GM12878 (cell line): Measurements from ENCODE around the gene TCF7L2. TPM values are rescaled to one million over a fixed set of nuclear protein-coding genes. Genes with fewer than 3 reads are reported as not detected.

Source experiments
- ATAC-seq: fragments of 200-7000 bp; cut with Tn5 transposase; 3 replicates; pipeline ENCODE4 v1.9.1; 2020; ENCODE audit warnings: mild to moderate bottlenecking, moderate library complexity
- BruUV-seq: library from RNA; stranded (reverse); fragments of 400-500 nt; replicated peaks from 2 replicates; lab custom pipeline; 2021; lab: Mats Ljungman, UMichigan
- CTCF ChIA-PET: fragments of 300-600 bp; sonication (Branson Sonifier 250); formaldehyde crosslinking; extraction: SDS; loops from one replicate; lab custom pipeline; 2021; ENCODE audit warnings: inconsistent platforms; lab: Yijun Ruan, JAX
- POLR2A ChIA-PET: fragments of 350-600 bp; formaldehyde crosslinking; extraction: SDS; loops from one replicate; lab custom pipeline; 2021; ENCODE audit warnings: inconsistent platforms; lab: Charles Lee
- RAD21 ChIA-PET: fragments of 300-600 bp; sonication (Branson Sonifier 250); formaldehyde crosslinking; loops from one replicate; lab custom pipeline; 2023; ENCODE audit warnings: antibody characterized with exemption; ENCODE audit not compliant: unreplicated experiment; lab: Charles Lee
- SMC1A ChIA-PET: fragments of 300-600 bp; sonication (Branson Sonifier 250); formaldehyde crosslinking; loops from one replicate; lab custom pipeline; 2023; ENCODE audit not compliant: unreplicated experiment, uncharacterized antibody; lab: Charles Lee
- DNase-seq: peaks from one replicate; pipeline ENCODE4 v3.0.0-alpha.2; 2011; ENCODE audit warnings: low read depth, low spot score
- FAIRE-seq: peaks from 3 replicates; lab custom pipeline; 2011; peaks lifted over from hg19 to GRCh38; lab: Jason Lieb, UNC
- H2AFZ ChIP-seq: 2 replicates; pipeline ENCODE4 v1.6.0; 2011; ENCODE audit warnings: low read depth, low read length, control low read depth; ENCODE audit not compliant: control insufficient read depth
- H3K27ac ChIP-seq: 2 replicates; pipeline ENCODE4 v1.5.1; 2011; ENCODE audit warnings: control low read depth; ENCODE audit not compliant: control insufficient read depth, insufficient read depth
- H3K27me3 ChIP-seq, 2 experiments: replicated peaks in 1 of 2; 2 replicates each; pipeline versions ENCODE4 v1.6.0 to v1.6.1; 2011; ENCODE audit warnings: low read length in 1 of 2; ENCODE audit not compliant: control insufficient read depth in 2 of 2, insufficient read depth in 2 of 2
- H3K36me3 ChIP-seq, 2 experiments: 2 replicates each; pipeline ENCODE4 v1.5.1; 2011; ENCODE audit warnings: low read length in 1 of 2; ENCODE audit not compliant: control insufficient read depth in 2 of 2, insufficient read depth in 2 of 2
- H3K4me1 ChIP-seq: 2 replicates; pipeline ENCODE4 v1.6.1; 2011; ENCODE audit warnings: mild to moderate bottlenecking, low read length, moderate library complexity, mixed read lengths; ENCODE audit not compliant: control insufficient read depth, insufficient read depth
- H3K4me2 ChIP-seq: 2 replicates; pipeline ENCODE4 v1.6.0; 2011; ENCODE audit warnings: control low read depth; ENCODE audit not compliant: control insufficient read depth, insufficient read depth
- H3K4me3 ChIP-seq: fragments of 200-600 bp; sonication (generic); 2 replicates; pipeline ENCODE4 v1.5.1; 2016
- H3K79me2 ChIP-seq: 2 replicates; pipeline ENCODE4 v1.6.0; 2011; ENCODE audit warnings: low read length; ENCODE audit not compliant: control insufficient read depth, insufficient read depth
- H3K9ac ChIP-seq: 2 replicates; pipeline ENCODE4 v1.8.0; 2011; ENCODE audit warnings: low read length, control low read depth, mixed read lengths; ENCODE audit not compliant: control insufficient read depth, insufficient read depth
- H3K9me3 ChIP-seq: replicated peaks from 3 replicates; pipeline ENCODE4 v1.5.1; 2011; ENCODE audit warnings: mild to moderate bottlenecking, low read length; ENCODE audit not compliant: control insufficient read depth, insufficient read depth
- H4K20me1 ChIP-seq: 2 replicates; pipeline ENCODE4 v1.6.0; 2011; ENCODE audit not compliant: control insufficient read depth, insufficient read depth
- BMI1 ChIP-seq: fragments of 450-650 bp; IDR thresholded peaks from 2 replicates; pipeline ENCODE4 v1.6.1; 2016; ENCODE audit warnings: mild to moderate bottlenecking, moderate library complexity, borderline replicate concordance
- EGR1 ChIP-seq, 2 experiments: IDR thresholded peaks; 1 replicate in 1 of 2; 2 replicates in 1 of 2; pipeline ENCODE4 v1.6.1; 2011 to 2012; ENCODE audit warnings: low read depth in 2 of 2, low read length in 2 of 2, borderline replicate concordance in 1 of 2, mild to moderate bottlenecking in 1 of 2, moderate library complexity in 1 of 2
- GABPA ChIP-seq: IDR thresholded peaks from 2 replicates; pipeline ENCODE4 v1.6.1; 2014; ENCODE audit warnings: antibody characterized with exemption, low read depth, mild to moderate bottlenecking, inconsistent platforms
- JUND ChIP-seq: IDR thresholded peaks from 2 replicates; pipeline ENCODE4 v1.6.1; 2012; ENCODE audit warnings: low read depth, mild to moderate bottlenecking, low read length, improper control_type of control experiment, moderate library complexity
- SIX5 ChIP-seq: IDR thresholded peaks from 2 replicates; pipeline ENCODE4 v1.6.1; 2011; ENCODE audit warnings: mild to moderate bottlenecking, low read depth, low read length, moderate library complexity; ENCODE audit not compliant: severe bottlenecking
- STAT3 ChIP-seq: IDR thresholded peaks from 2 replicates; pipeline ENCODE4 v1.6.1; 2011; ENCODE audit warnings: low read depth, low read length, improper control_type of control experiment
- WGBS: methylation state at CpG from one replicate; pipeline ENCODE4 v1.1.6; 2016; ENCODE audit warnings: low lambda C conversion rate; ENCODE audit not compliant: insufficient replicate concordance, insufficient coverage; ENCODE audit errors: missing lambda C conversion rate; 5-methylcytosine and 5-hydroxymethylcytosine counted together
- in situ Hi-C: fragments of 300-500 bp; cut with MboI; formaldehyde crosslinking; loops from 9 replicates; pipeline ENCODE4 v1.14.3; 2018; ENCODE audit warnings: mixed read lengths
- intact Hi-C: fragments of 100-400 bp; cut with micrococcal nuclease; formaldehyde crosslinking; loops from one replicate; pipeline ENCODE4 v1.14.2; 2022; ENCODE audit not compliant: unreplicated experiment
- polyA plus RNA-seq, 11 experiments: library from polyadenylated mRNA; depleted of rRNA in 4 of 11; unstranded in 6 of 11; stranded (reverse) in 5 of 11; fragments of >200 nt; fragmentation: Nextera tagmentation in 4 of 11; fragmentation: Illumina TruSeq in 1 of 11; extraction: Ambion mirVana in 4 of 11; extraction: Trizol in 1 of 11; gene quantifications; 1 replicate in 1 of 11; 2 replicates in 10 of 11; pipeline versions ENCODE4 v1.2.1 to v1.2.3, GENCODE V29; 2011 to 2016; ENCODE audit warnings: inconsistent platforms in 2 of 11, missing spikeins in 2 of 11, low read depth in 1 of 11
- total RNA-seq, 4 experiments: library from RNA; depleted of rRNA in 3 of 4; stranded (reverse); fragments of >200 nt in 3 of 4; fragmentation: Illumina TruSeq in 1 of 4; extraction: Trizol in 1 of 4; gene quantifications; 2 replicates each; pipeline versions ENCODE4 v1.2.1 to v1.2.3, GENCODE V29; 2013 to 2021
- TF ChIP-seq, protein P1 (sequence below): fragments of 450-650 bp; formaldehyde crosslinking; IDR thresholded peaks from 2 replicates; pipeline ENCODE4 v1.4.0; 2020; ENCODE audit warnings: mild to moderate bottlenecking, moderate library complexity
- TF ChIP-seq, protein P2 (sequence below): fragments of 450-650 bp; IDR thresholded peaks from 2 replicates; pipeline ENCODE4 v1.6.1; 2016; ENCODE audit warnings: mild to moderate bottlenecking
- TF ChIP-seq, protein P3 (sequence below): fragments of 450-650 bp; IDR thresholded peaks from 2 replicates; pipeline ENCODE4 v1.6.1; 2017; ENCODE audit warnings: mild to moderate bottlenecking
- TF ChIP-seq, protein P4 (sequence below): IDR thresholded peaks from 2 replicates; pipeline ENCODE4 v1.6.1; 2012; ENCODE audit warnings: mild to moderate bottlenecking, low read depth, low read length

TCF7L2 gene
- total and polyA plus RNA-seq, 10 of the 15 experiments (the other 5 are each of a cell fraction or from before 2014, with no cell fraction given) = 0.02 to 1.1 (median 0.35) TPM; not detected in 4

DNA sequence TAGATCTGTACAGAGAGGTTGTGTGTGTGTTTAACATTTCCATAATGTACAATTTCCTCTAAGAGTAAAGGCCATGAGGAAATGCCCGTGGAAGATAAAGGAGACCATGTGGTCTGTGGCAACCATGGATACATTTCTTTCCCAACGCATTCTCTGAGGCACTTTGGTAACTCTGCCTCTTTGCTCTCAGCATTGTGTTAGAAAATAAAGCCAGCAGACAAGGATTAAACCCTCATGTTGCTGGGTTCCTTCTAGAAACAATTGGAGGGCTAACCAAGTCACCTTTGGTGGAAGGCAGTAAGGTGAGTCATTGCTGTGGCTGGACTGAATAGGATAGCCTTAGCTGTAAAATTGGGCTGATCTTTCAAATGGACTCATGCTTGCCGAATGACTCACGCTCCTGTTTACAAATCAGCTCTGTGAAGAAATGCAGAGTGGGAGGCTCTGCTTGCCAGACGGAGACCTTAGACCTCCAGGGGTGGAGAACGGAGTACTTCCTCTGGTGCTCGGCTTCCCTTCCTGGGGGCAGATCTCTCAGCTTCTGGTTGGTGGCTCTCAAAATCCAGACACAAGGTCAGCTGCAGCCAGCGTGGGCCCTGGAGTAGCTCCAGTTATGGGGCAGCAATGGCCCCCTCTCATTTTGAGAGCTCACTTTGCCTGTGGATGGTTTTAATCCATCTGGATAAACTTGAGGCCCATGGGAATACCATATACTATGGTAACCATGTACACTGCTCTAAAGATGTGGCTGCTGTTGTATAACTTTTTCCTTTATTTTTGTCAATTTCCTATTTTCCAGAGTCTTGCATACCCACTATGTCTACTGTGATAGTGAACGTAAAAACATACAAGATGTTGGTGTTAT lies 137.3 kb downstream of the TCF7L2 start (continued):
- TF ChIP-seq, protein P1, sequence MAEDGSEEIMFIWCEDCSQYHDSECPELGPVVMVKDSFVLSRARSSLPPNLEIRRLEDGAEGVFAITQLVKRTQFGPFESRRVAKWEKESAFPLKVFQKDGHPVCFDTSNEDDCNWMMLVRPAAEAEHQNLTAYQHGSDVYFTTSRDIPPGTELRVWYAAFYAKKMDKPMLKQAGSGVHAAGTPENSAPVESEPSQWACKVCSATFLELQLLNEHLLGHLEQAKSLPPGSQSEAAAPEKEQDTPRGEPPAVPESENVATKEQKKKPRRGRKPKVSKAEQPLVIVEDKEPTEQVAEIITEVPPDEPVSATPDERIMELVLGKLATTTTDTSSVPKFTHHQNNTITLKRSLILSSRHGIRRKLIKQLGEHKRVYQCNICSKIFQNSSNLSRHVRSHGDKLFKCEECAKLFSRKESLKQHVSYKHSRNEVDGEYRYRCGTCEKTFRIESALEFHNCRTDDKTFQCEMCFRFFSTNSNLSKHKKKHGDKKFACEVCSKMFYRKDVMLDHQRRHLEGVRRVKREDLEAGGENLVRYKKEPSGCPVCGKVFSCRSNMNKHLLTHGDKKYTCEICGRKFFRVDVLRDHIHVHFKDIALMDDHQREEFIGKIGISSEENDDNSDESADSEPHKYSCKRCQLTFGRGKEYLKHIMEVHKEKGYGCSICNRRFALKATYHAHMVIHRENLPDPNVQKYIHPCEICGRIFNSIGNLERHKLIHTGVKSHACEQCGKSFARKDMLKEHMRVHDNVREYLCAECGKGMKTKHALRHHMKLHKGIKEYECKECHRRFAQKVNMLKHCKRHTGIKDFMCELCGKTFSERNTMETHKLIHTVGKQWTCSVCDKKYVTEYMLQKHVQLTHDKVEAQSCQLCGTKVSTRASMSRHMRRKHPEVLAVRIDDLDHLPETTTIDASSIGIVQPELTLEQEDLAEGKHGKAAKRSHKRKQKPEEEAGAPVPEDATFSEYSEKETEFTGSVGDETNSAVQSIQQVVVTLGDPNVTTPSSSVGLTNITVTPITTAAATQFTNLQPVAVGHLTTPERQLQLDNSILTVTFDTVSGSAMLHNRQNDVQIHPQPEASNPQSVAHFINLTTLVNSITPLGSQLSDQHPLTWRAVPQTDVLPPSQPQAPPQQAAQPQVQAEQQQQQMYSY = no peak

DNA sequence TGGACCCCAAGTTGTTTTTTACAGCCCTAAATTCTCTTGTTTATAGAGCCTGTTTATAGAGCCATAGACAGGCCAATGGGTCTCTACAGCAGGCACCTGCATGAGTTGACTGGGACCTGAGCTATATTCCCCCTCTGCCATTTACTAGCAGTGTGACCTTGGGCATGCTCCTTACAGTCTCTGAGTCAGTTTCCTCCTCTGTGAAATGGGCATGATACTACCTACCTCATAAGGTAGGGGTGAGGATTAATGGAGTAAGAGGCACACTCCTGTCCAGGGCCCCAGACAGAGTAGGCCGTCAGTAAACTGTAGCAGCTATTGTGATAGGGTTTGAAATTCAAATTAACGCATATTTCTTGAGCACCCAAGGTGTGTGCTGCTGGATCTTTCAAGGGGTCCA lies 138.1 kb downstream of the TCF7L2 start:
- H3K36me3 ChIP-seq = no peaks in the 10 kb centered on the region
- ATAC-seq (no peak), DNase-seq (no peak), FAIRE-seq (no peak)
- no peaks in the 10 kb centered on the region for H3K79me2 ChIP-seq
- ChIA-PET CTCF (interaction anchor here (0.6 to 1.0 kb wide), 2 partner anchors 20 to 22 kb away, joined by 3 read pairs; no protein-coding TSS in a partner anchor), RAD21 (no interaction called here), POLR2A (no interaction called here), SMC1A (no interaction called here)
- H3K4me2 ChIP-seq = no peak overlapping the region
- H3K9me3 ChIP-seq = peaks cover 1% of the 10 kb centered on the region; the same call in 2 of the 3 replicates
- intact Hi-C loops = no loop called here
- H3K27me3 ChIP-seq = no peaks in the 10 kb centered on the region; a peak in 1 of 4 replicates
- no peak overlapping the region for H3K9ac ChIP-seq
- no peaks in the 10 kb centered on the region for H4K20me1 ChIP-seq
- no peak overlapping the region for H3K27ac ChIP-seq
- 4% methylated on average over 2 of the region's 2 CpGs for WGBS
- in situ Hi-C loops = no loop called here
- no TSS peak for BruUV-seq
- no peaks in the 10 kb centered on the region for H3K4me1 ChIP-seq
- H3K4me3 ChIP-seq = no peak overlapping the region
- H2AFZ ChIP-seq = no peak overlapping the region
- TF ChIP-seq, protein P2, sequence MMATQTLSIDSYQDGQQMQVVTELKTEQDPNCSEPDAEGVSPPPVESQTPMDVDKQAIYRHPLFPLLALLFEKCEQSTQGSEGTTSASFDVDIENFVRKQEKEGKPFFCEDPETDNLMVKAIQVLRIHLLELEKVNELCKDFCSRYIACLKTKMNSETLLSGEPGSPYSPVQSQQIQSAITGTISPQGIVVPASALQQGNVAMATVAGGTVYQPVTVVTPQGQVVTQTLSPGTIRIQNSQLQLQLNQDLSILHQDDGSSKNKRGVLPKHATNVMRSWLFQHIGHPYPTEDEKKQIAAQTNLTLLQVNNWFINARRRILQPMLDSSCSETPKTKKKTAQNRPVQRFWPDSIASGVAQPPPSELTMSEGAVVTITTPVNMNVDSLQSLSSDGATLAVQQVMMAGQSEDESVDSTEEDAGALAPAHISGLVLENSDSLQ = no peak
- TF ChIP-seq, protein P3, sequence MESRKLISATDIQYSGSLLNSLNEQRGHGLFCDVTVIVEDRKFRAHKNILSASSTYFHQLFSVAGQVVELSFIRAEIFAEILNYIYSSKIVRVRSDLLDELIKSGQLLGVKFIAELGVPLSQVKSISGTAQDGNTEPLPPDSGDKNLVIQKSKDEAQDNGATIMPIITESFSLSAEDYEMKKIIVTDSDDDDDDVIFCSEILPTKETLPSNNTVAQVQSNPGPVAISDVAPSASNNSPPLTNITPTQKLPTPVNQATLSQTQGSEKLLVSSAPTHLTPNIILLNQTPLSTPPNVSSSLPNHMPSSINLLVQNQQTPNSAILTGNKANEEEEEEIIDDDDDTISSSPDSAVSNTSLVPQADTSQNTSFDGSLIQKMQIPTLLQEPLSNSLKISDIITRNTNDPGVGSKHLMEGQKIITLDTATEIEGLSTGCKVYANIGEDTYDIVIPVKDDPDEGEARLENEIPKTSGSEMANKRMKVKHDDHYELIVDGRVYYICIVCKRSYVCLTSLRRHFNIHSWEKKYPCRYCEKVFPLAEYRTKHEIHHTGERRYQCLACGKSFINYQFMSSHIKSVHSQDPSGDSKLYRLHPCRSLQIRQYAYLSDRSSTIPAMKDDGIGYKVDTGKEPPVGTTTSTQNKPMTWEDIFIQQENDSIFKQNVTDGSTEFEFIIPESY = no peak
- TF ChIP-seq, protein P4, sequence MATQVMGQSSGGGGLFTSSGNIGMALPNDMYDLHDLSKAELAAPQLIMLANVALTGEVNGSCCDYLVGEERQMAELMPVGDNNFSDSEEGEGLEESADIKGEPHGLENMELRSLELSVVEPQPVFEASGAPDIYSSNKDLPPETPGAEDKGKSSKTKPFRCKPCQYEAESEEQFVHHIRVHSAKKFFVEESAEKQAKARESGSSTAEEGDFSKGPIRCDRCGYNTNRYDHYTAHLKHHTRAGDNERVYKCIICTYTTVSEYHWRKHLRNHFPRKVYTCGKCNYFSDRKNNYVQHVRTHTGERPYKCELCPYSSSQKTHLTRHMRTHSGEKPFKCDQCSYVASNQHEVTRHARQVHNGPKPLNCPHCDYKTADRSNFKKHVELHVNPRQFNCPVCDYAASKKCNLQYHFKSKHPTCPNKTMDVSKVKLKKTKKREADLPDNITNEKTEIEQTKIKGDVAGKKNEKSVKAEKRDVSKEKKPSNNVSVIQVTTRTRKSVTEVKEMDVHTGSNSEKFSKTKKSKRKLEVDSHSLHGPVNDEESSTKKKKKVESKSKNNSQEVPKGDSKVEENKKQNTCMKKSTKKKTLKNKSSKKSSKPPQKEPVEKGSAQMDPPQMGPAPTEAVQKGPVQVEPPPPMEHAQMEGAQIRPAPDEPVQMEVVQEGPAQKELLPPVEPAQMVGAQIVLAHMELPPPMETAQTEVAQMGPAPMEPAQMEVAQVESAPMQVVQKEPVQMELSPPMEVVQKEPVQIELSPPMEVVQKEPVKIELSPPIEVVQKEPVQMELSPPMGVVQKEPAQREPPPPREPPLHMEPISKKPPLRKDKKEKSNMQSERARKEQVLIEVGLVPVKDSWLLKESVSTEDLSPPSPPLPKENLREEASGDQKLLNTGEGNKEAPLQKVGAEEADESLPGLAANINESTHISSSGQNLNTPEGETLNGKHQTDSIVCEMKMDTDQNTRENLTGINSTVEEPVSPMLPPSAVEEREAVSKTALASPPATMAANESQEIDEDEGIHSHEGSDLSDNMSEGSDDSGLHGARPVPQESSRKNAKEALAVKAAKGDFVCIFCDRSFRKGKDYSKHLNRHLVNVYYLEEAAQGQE = no peak
- TF ChIP-seq SIX5 (no peak), GABPA (no peak), JUND (no peak), EGR1 (IDR thresholded peaks at IDR 0.05; ENCODE audit: borderline replicate concordance in 1 of 2, low read depth in 2 of 2, low read length in 2 of 2) (no peak), BMI1 (no peak), STAT3 (no peak)
